HS-5 (cell line): ENCODE measurements around the gene RALGDS.
"Not testable (repeated sequence)": the region's sequence is repeated elsewhere in the genome, so short reads cannot be mapped to it uniquely, and the experiment has no call there.

Experiments
- DNase-seq: peaks from one replicate; pipeline ENCODE4 v3.0.0-alpha.2; 2012; ENCODE audit warnings: low read depth

RALGDS gene

GRCh38 chr9:133106511-133107244, 14.4 kb downstream of the RALGDS start:
- DNase-seq, result no peak

GRCh38 chr9:133105461-133105770, 15.6 kb downstream of the RALGDS start:
- DNase-seq, result no peak

- no peak for DNase-seq
Observed at GRCh38 chr9:133104718-133105460, 16.2 kb downstream of the RALGDS start.

- DNase-seq, result no peak
Observed at GRCh38 chr9:133103987-133104505, 17.0 kb downstream of the RALGDS start.

- no peak for DNase-seq
Observed at GRCh38 chr9:133103183-133103986, 17.7 kb downstream of the RALGDS start.

GRCh38 chr9:133102190-133103021, 18.6 kb downstream of the RALGDS start:
- DNase-seq, result no peak

- no peak for DNase-seq
Observed at GRCh38 chr9:133101356-133102189, 19.5 kb downstream of the RALGDS start.

- DNase-seq, result no peak
Observed at GRCh38 chr9:133100506-133101355, 20.3 kb downstream of the RALGDS start.

- DNase-seq, result no peak
Observed at GRCh38 chr9:133099726-133100505, 21.1 kb downstream of the RALGDS start.

GRCh38 chr9:133098871-133099270, 22.2 kb downstream of the RALGDS start:
- DNase-seq, result no peak

- DNase-seq, result no peak
Observed at GRCh38 chr9:133098104-133098754, 22.8 kb downstream of the RALGDS start.

GRCh38 chr9:133094842-133095393, 26.1 kb downstream of the RALGDS start:
- no peak for DNase-seq

GRCh38 chr9:133094351-133094750, 26.7 kb downstream of the RALGDS start:
- not testable (repeated sequence) for DNase-seq

GRCh38 chr9:133090752-133091385, 30.2 kb downstream of the RALGDS start:
- no peak for DNase-seq

GRCh38 chr9:133090187-133090586, 30.9 kb downstream of the RALGDS start:
- no peak for DNase-seq

GRCh38 chr9:133089271-133089671, 31.8 kb downstream of the RALGDS start:
- no peak for DNase-seq

GRCh38 chr9:133088756-133089155, 32.3 kb downstream of the RALGDS start:
- DNase-seq, result no peak
